DMS153 treated with DMSO at 0.1 percent for 48 hours (cell line): Measurements from ENCODE around the gene TRIM46.
"Not testable (repeated sequence)": the region's sequence is repeated elsewhere in the genome, so short reads cannot be mapped to it uniquely, and the experiment has no call there.

Experiments used
- DNase-seq: peaks from one replicate; lab custom pipeline; 2025; ENCODE audit not compliant: unreplicated experiment; lab: John Stamatoyannopoulos, UW

TRIM46 gene

DNA sequence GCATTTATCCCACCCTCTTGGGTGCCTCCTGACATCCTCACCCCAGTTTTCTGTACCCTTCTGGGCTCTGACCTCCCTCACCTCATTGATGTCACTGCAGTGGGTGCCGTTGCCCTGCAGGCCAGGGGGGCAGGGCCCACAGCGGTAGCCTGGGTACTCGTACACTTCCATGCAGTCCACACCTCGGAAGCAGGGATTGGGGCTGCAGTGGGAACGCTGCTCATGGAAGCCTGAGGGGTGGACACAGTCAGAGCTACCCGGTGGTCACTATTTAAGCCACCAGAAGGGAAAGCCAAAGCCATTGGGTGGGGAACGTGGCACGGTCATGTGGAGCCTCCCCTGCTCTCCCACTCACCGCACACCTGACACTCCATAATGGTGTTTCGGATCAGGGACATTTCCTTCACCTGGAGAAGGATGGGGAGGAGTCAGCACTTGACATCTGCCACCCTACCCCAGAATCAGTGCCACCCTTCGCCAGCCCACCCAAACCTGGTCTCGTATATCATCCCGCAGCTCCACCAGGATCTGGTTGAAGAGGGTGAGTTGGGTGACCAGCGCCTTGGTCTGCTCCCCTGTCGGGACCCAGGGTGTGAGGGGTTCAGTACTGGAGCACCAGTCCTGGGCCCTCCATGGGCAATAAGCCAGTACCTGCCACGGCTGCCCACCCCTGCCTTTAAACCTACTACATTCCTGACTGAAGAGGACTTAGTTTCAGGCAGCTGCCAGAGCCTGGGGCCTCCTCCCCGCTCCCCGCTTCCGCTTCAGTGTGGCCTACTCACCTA lies 29.3 kb downstream of the TRIM46 start:
- DNase-seq: no peak

DNA sequence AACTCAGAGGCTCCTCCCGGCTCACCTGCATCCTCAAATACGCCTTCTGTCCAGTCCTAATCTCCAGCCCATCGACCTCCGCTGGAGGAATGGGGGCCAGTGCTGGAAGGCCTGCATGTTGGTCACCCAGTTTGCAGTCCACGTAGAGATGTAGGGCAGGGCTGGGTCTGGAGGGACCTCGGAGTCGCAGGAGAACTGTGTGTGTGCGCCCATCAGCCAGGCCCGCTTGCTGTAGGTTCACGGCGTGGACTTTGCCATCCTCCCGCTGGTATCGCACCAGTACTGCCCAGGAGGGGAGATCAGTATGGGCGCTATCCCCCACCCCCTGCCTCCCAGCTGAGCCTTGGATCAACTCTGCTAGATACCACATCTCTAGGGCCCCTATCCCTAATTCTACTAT lies 31.4 kb downstream of the TRIM46 start:
- DNase-seq: no peak

DNA sequence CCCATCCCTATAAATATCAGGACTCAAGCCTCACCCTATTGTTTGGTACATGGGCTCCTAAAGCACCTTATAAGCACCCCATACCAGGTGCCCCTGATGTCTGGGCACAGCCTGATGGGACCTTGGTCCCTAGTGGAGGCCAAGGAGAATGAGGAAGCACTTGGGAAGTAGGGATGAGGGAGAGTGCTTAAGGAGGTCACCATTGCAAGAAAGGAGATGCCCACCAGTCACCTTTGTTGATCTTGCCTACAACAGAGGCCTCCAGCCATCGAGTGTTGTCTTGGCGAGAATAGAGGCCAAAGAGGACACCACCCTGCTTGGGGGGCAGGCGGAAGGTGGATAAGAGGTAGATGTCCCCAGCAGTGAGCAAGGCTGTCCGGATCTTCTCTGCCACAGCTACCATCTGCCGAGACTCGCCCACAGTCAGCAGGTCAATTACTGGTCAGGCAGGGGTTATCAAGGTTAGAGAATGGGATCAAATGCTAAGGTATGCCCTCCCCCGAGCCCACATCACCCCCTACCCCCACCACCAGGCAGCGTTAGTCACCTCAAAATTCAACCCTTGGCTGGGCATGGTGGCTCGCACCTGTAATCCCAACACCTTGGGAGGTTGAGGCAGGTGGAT lies 32.4 kb downstream of the TRIM46 start:
- no peak for DNase-seq

DNA sequence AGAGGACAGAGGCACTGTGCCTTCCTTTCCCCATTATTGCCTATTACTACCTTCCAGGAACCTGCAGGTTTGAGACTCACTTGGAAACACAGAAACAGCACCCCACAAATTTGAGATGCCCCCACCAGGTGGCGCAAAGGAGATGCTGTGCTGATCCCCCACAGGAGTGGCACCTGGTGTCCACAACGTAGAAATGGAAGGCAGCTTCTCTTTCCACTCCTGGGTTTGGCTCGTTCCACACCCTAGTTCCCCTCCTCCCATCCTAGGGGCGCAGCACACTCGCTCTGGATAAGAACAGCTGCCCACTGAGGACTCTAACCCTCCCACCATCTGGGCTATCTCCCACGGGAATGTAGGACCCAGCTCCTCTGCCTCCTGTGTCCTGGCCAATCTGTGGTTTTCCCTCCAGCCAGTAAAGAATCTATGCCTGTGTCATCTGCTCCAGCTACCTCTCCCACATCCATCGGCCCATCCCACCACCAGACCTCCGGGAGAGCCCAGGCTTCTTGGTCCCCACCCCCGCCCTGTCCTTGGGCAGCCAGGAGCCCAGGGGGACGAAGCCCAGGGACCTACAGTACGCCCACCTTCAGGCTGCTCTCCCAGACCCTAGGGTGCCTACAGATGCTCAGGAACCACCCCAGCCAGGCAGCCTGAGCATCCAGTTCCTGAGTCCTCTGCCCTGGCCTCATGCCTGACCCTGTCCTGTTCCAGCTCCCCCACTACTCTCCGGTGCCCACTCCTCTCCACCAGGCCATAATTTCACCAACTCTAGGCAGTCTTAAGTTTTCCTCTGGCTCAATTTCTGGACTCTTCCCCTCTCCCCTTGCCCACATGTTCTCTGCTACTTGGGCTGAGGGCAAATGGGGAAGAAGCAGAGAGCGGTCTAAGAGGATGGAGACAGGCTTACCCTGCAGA lies 33.5 kb downstream of the TRIM46 start:
- DNase-seq: peak; percentile 85

DNA sequence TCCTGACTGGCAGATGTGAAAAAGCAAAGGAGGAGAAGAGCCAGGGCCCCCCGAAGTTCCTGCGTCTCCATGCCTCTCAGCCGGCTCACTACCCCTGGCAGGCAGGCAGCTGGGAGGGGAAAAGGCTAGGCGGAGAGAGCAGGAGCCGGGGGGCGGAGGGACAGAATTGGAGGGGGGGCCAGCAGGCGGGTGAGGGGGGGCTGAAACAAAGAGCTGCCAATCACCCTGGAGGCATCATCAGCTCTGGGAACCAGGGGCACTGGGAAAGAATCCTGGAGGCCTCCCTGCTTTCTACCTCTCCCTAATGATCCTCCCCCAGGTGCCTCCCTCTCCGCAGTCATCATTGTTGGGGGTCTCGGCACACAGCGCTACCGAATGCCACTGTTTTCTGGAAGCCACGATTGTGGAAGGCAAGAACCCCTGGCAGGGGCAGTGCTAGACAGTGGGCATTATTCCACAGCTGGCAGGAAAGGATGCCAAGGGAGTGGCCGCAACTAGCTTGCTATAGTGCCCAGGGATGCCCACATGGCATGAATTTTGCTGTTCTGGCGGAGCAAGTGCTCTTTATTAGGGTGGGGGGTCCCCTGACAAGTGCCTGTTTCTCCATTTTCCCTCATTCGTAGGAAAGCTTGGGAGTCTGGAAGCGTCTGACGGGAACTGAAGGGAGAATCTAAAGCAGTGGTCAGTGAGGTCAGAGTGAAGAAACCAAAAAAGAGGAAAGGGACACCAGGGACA lies 34.3 kb downstream of the TRIM46 start, which contains the start of gene THBS3:
Gene THBS3 (minus strand): TSS at position 92 of the 735 bp plus-strand sequence. CDS start 21 bp downstream, at position 71.
- DNase-seq: no peak

DNA sequence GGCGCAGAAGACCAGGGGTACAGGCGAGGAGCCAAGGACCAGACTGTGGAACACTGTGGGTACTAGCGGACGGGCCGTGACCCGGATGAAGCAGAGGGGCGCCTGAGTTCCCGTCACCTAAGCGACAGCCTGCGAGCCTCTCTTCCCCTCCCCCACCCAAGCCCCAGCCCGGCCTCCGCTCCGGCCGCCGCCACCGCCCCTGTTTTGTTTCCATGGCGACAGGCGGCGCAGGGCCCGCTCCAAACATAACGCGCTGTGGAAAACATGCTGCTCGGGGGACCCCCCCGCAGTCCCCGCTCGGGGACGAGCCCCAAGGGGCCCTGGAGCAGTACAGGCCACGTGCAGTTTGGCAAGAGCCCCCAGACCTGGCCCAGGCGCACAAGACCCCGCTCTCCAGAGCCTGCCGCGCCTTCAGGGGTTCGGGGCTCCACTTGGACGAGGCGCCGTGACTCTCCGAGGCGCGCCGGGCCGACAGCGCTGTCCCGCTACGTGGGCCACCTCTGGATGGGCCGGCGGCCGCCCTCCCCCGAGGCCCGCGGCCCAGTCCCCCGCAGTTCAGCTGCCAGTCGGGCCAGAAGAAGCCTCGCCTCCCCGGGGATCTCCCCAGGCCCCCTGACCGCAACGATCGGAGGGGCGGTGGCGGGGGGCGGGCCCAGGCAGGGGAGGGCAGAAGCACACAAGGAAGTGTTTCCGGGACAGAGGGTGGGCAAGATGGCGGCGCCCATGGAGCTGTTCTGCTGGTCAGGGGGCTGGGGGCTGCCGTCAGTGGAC lies 35.1 kb downstream of the TRIM46 start, which contains the start of gene MTX1:
Gene MTX1 (plus strand): TSS at position 155 of the 771 bp plus-strand sequence. CDS start 110 bp downstream, at position 265.
- DNase-seq: peak; percentile 90

DNA sequence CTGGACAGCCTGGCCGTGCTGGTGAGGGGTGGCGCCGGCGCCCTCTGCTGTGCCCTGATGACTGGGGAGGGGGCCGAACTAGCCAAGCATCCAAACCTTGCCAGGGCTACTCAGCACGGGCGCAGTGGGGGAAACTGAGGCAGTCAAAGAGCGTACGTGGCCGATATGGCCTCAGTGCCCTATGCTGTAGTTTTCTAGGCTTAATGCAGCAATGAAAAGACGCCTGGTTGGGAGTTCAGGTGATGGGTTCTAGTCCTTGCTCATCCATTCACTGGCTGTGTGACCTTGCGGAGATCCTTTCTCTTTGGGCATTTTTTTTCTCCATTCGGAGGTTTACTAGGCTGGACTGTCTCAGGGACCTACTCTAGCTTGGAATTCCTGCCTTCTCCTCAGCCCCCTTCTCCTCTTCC lies 35.7 kb downstream of the TRIM46 start:
- no peak for DNase-seq

DNA sequence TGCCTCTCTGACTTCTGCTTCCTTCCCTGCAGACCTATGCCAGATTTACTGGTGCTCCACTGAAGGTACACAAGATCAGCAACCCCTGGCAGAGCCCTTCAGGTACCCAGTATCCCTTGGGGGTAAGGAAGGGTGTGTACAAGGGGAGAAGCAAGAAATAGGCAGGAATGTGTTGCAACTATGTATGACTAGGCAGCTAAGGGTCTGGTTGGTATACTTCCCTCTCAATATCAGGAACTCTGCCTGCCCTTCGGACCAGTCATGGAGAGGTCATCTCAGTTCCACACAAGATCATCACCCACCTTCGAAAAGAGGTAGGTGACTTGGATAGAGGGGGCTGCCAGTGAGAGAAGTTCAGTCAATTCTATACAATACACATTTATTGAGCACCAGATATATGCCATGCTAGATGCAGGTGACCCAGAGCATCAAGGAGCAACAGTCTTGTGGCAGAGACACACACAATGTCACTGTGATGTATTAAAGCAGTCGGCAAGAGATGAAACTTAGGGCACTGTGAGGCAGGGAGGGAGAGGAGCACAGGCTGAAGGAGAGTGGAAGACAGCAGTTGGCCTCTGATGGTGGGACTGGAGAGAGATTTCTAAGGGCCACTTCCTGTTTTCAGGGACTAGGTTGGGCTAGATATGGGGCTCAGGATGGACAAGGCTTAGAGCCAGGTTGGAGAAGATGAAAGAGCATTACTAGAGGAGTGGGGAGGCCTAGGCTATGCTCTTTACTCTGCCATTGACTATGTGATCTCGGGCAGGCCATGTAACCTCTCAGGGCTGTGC lies 36.9 kb downstream of the TRIM46 start:
- DNase-seq: no peak

DNA sequence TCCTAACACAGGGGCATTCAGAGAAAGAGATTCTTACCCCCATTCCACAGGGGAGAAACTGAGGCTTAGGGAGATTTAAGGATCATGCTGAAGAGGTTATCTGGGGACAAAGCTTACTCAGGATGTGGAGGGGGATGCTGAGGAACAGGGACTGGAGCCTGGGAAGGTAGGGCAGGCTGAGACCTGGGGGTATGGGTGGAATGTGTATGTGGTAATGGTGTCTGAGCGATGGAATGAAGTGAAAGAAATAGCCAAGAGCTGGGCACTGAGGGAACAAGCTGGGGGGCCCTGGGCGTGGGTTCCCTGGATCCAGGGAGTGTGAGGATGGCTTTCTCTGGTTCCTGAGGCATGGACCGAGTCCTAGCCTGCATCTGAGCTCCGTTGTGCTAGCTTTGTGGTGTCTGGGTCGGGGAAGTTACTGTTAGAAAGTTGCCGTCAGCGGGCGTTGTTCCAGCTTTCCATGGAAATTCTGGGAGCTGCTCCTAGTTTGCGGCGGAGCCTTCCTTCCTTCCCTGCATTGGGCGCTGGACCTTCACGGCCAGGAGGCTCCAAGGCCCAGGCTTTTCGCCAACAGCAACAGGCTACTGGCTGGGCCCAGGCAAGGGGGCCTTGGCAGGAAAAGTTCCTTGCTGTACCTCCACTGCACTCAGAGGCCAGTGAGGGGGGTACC lies 37.9 kb downstream of the TRIM46 start:
- not testable (repeated sequence) for DNase-seq

DNA sequence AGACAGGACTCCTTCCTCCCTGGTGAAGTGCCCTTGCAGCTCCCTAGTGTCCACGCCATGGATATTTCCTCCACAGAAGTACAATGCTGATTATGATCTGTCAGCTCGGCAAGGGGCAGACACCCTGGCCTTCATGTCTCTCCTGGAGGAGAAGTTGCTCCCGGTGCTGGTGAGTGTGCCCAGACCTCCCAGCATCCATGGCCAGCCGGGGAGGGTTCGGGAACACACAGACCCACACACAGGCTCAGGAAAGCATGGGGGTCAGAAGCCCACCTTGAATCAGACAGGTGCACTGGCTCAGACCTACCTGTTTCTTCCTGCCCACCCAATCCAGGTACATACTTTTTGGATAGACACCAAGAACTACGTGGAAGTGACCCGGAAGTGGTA lies 38.4 kb downstream of the TRIM46 start:
- not testable (repeated sequence) for DNase-seq

DNA sequence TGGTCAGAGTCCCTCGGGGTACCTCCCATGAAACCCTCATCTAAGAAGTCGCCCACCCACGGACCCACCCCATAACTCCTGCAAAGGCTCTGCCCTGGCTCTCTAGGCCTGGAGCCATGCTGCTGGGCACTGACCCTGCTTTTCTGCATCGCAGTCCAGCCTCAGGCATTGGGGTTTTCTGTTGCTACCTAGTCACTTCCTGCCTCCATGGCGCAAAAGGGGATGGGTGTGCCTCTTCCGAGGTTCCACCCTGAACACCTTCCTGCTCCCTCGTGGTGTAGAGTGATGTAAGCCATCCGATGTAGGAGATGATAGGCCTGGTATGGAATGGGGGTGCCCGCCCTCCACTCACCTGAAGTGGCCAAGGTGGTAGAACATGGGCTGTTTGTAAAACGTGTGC lies 41.1 kb downstream of the TRIM46 start:
- DNase-seq: not testable (repeated sequence)

DNA sequence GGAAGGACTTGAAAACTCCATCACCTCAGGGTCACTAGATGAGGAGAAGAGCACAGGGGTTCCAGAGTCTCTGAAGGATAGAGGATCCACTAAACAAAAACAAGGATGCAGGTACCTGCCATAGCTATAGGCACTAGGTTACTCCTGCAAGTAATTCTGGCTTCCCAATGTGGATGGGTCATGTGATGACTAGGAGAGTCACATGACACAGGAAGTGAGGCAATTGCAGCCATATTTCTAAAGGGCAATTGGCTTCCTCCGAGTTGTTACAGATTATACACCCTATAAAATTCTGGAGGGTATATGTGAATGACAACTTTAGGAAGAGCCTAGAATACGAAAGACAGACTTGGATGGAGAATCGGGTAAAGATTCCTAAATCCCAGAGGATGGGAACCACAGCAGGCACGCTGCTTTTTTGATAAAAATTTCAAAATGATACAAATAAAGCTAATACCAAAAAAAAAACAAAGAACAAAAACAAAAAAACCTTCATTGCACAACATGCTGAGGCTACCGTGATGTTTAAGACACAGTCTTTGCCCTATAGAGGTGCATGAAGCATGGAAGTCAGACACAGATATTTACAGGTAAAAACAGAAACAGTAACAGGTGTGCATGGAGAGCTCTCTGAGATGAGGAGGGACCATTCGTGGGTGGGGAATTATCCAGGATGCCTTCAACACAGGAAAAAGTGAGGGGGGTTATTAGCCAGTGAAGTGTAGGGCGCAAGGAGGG lies 45.4 kb downstream of the TRIM46 start:
- peak; percentile 84 for DNase-seq

DNA sequence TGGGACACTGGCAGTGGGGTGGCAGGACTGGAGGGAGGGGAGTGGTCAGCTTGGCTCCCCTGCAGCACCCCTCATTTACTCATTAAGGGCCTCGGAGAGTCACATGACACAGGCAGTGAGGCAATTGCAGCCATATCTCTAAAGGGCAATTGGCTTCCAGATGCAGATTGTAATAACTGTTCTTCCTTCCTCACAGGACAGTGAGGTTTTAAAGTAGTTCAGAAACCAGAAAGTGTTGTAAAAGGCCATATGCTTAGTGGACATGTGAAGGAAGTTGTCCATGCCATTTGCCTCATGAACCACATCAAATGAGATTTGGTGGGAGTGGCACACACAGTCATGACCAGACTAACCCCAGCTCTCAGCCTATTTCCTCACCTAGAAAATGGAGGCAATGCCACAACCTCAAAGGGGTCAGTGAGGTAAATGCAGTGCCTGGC lies 46.0 kb downstream of the TRIM46 start:
- no peak for DNase-seq

DNA sequence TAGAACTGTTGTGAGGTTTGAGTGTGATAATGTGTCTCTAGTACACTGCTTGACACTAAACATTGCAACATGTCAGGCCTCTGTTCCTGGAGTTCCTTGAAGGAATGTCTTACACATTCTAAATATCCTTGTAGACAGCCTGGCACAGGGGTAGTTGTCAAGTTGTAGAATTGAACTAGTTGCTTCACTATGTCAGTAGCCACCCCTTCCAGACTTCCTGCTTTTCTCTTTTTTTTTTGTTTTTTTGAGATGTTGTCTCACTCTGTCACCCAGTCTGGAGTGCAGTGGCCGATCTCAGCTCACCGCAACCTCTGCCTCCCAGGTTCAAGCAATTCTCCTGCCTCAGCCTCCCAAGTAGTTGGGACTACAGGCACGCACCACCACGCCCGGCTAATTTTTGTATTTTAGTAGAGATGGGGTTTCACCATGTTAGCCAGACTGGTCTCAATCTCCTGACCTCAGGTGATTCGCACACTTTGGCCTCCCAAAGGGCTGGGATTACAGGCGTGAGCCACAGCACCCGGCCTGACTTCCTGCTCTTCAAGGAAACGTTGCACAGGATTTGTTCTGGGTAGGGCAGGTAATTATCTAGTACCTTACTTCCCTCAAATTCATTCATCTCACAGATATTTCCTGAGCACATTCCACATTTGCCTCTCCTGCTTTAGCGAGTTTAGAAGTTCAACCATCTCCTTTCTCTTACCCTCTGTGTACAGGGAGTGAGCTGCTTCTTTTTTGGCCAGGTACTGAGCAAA lies 46.7 kb downstream of the TRIM46 start:
- not testable (repeated sequence) for DNase-seq

DNA sequence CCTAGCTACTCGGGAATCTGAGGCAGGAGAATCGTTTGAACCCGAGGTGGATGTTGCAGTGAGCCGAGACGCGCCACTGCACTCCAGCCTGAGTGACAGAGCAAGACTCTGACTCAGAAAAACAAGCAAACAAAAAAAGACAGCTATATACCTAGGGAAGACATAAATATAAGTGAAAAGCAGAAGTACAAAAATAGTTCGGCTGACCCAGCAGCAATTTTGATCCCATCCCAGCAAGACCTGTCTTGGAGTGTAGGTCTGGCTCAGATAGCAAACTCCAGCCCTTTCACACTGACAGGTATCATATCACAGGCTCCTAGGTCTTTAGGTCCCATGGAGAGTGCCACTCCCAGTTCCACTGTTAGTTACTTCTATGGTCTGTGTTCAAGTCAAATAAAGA lies 49.4 kb downstream of the TRIM46 start:
- no peak for DNase-seq

DNA sequence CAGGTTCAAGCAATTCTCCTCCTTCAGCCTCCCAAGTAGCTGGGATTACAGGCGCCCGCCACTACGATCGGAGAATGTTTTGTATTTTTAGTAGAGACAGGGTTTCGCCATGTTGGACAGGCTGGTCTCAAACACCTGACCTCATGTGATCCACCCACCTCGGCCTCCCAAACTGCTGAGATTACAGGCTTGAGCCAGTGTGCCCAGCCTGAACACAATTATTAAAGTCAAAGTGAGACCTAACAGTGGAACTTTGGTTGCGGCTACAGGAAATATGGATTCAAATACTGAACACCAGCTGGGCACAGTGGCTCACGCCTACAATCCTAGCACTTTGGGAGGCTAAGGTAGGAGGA lies 51.7 kb downstream of the TRIM46 start:
- DNase-seq: not testable (repeated sequence)
